ENCODE results near the gene ZNF546. TPM values are rescaled to one million over a fixed set of nuclear protein-coding genes. Genes with fewer than 3 reads are reported as not detected.

The ZNF546 gene
- total RNA-seq, 1 donor from 2014 or later = 5.0 TPM

DNA sequence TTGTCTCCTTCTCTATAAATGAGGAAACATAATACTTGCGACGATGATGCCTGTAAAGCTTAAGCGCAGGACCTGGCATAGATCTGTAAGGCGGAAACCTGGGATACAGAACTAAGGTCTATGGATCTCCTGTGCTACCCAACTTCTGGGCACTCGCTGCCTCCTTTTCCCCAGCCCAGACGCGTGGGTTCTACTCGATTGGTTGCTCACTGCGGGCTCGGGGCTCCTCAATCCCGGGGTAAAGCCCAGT is 26.5 kb upstream of the ZNF546 start:
- Mint-ChIP-seq H3K4me1 (peaks cover 19% of the 10 kb centered on the region), H3K27me3 (ENCODE audit: insufficient read depth, low read depth) (peaks cover 9% of the 10 kb centered on the region), H3K9me3 (no peaks in the 10 kb centered on the region), H3K27ac (peak overlapping the region; percentile 84), H3K4me3 (peak overlapping the region; percentile 96), H3K36me3 (peaks cover 20% of the 10 kb centered on the region)
- peaks cover 26% of the 10 kb centered on the region for H3K79me2 ChIP-seq (ENCODE audit: low read depth)
- H2AFZ ChIP-seq (replicated peaks) = peak overlapping the region; percentile 91
- H3K9ac ChIP-seq = peak overlapping the region; percentile 49
- no peaks in the 10 kb centered on the region for H3K9me3 ChIP-seq (ENCODE audit: low read depth)
- no peaks in the 10 kb centered on the region for H4K20me1 ChIP-seq (ENCODE audit: low read depth)
- no peaks in the 10 kb centered on the region for H3K27me3 ChIP-seq
- peaks cover 5% of the 10 kb centered on the region for H3K36me3 ChIP-seq
- no peak overlapping the region for H3K27ac ChIP-seq
- no peaks in the 10 kb centered on the region for H3F3A ChIP-seq (ENCODE audit: low read depth)
- H3K4me2 ChIP-seq = peak overlapping the region; percentile 85
- DNase-seq (ENCODE audit: low spot score) = no peak
- peak overlapping the region; percentile 95 for H3K4me3 ChIP-seq
- peaks cover 8% of the 10 kb centered on the region for H3K4me1 ChIP-seq
- TF ChIP-seq EZH2 (IDR thresholded peaks at IDR 0.05) = no peak
- no peak for TF ChIP-seq CTCF (IDR thresholded peaks at IDR 0.05)
- TF ChIP-seq EZH2phosphoT487 (IDR thresholded peaks at IDR 0.05) = no peak

- peaks cover 11% of the 10 kb centered on the region for H3K27me3 Mint-ChIP-seq (ENCODE audit: insufficient read depth, low read depth)
- H3K4me2 ChIP-seq = peak within 1 kb of the TSS; percentile 89
- H3K9ac ChIP-seq = peak within 1 kb of the TSS; percentile 87
- H3K4me1 ChIP-seq = peaks cover 8% of the 10 kb centered on the region
- no peaks in the 10 kb centered on the region for H4K20me1 ChIP-seq (ENCODE audit: low read depth)
- H3K4me3 Mint-ChIP-seq = peak within 1 kb of the TSS; percentile 96
- H3K36me3 Mint-ChIP-seq = peaks cover 25% of the 10 kb centered on the region
- H3K9me3 ChIP-seq (ENCODE audit: low read depth) = no peaks in the 10 kb centered on the region
- H3K4me3 ChIP-seq = peak within 1 kb of the TSS; percentile 95
- peak within 1 kb of the TSS; percentile 91 for H2AFZ ChIP-seq (replicated peaks)
- peak; percentile 98 for DNase-seq (ENCODE audit: low spot score)
- H3K4me1 Mint-ChIP-seq = peaks cover 19% of the 10 kb centered on the region
- no peaks in the 10 kb centered on the region for H3F3A ChIP-seq (ENCODE audit: low read depth)
- peak within 1 kb of the TSS; percentile 95 for H3K27ac Mint-ChIP-seq
- no peaks in the 10 kb centered on the region for H3K27me3 ChIP-seq
- H3K79me2 ChIP-seq (ENCODE audit: low read depth) = peaks cover 26% of the 10 kb centered on the region
- H3K27ac ChIP-seq = no peak within 1 kb of the TSS
- no peaks in the 10 kb centered on the region for H3K9me3 Mint-ChIP-seq
- peaks cover 9% of the 10 kb centered on the region for H3K36me3 ChIP-seq
- peak; percentile 66 for TF ChIP-seq CTCF (IDR thresholded peaks at IDR 0.05)
- TF ChIP-seq EZH2phosphoT487 (IDR thresholded peaks at IDR 0.05) = no peak
These were observed 26.0 kb upstream of the ZNF546 start, which contains the start of gene PSMC4 for GRCh38 chr19:39970675-39971379. TSS of gene PSMC4 (plus strand) at chr19:39971165. CDS start at chr19:39971203, 38 bp downstream.

DNA sequence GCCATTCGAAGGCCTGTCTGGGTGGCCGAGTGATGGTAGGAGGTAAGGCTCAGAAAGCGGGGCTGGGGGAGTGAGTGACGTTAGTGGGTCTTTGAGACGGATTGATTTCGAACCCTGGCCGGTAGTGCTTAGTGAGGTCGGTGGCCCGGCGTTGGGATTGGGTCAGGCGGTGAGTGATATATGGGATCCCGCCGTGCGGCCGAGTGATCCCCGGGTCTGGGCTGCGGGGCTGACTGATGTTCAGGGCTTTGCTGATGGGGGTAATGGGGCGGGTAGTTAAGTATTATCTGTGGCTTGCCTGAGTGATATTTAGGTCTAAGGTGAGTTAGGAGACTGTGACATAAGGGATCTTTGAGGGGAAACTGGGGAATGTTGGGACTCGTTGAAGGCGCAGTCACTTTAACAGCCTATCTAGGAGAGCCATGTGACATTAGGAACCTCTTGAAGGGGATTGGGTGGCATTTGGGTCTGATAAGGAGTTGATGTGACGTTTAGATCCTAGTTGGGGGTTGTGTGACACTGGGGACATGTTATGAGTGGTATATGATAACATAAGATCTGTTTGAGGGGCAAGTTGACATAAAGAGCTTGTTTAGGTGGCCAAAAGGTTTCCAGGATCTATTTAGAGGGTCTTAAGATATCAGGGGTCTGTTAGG is 25.4 kb upstream of the ZNF546 start:
- no peaks in the 10 kb centered on the region for H3K27me3 ChIP-seq
- H3K9me3 ChIP-seq (ENCODE audit: low read depth) = no peaks in the 10 kb centered on the region
- H3K4me2 ChIP-seq = peak overlapping the region; percentile 89
- peaks cover 9% of the 10 kb centered on the region for H3K36me3 ChIP-seq
- peaks cover 8% of the 10 kb centered on the region for H3K4me1 ChIP-seq
- TF ChIP-seq EZH2phosphoT487 (IDR thresholded peaks at IDR 0.05) = no peak
- no peak for TF ChIP-seq EZH2 (IDR thresholded peaks at IDR 0.05)
- no peak for TF ChIP-seq CTCF (IDR thresholded peaks at IDR 0.05)
- H3K27me3 Mint-ChIP-seq (ENCODE audit: insufficient read depth, low read depth) = peaks cover 12% of the 10 kb centered on the region
- H3K9ac ChIP-seq = peak overlapping the region; percentile 87
- H4K20me1 ChIP-seq (ENCODE audit: low read depth) = no peaks in the 10 kb centered on the region
- H3K4me1 Mint-ChIP-seq = peaks cover 19% of the 10 kb centered on the region
- H2AFZ ChIP-seq (replicated peaks) = no peak overlapping the region
- peaks cover 26% of the 10 kb centered on the region for H3K79me2 ChIP-seq (ENCODE audit: low read depth)
- peak overlapping the region; percentile 96 for H3K4me3 Mint-ChIP-seq
- H3F3A ChIP-seq (ENCODE audit: low read depth) = no peaks in the 10 kb centered on the region
- peak overlapping the region; percentile 95 for H3K4me3 ChIP-seq
- peak; percentile 46 for DNase-seq (ENCODE audit: low spot score)
- peak overlapping the region; percentile 95 for H3K27ac Mint-ChIP-seq
- peaks cover 25% of the 10 kb centered on the region for H3K36me3 Mint-ChIP-seq
- no peaks in the 10 kb centered on the region for H3K9me3 Mint-ChIP-seq
- H3K27ac ChIP-seq = no peak overlapping the region
